Colonic mucosa (tissue), 4 donors: ENCODE data around the gene TICAM2. TPM values are rescaled to one million over a fixed set of nuclear protein-coding genes. Genes with fewer than 3 reads are reported as not detected.
A peak's percentile ranks its signal among the peaks of the same experiment; 100 is the strongest.

Experiments
- DNase-seq: peaks from one replicate; pipeline ENCODE4 v3.0.0-alpha.2; 2020
- H3K27ac ChIP-seq: fragments of 200-600 bp; one replicate; pipeline ENCODE4 v1.8.0; 2021
- H3K27me3 ChIP-seq: fragments of 200-600 bp; one replicate; pipeline ENCODE4 v1.8.0; 2021
- H3K36me3 ChIP-seq: fragments of 200-600 bp; one replicate; pipeline ENCODE4 v1.8.0; 2021
- H3K4me1 ChIP-seq: fragments of 200-600 bp; one replicate; pipeline ENCODE4 v1.8.0; 2021; ENCODE audit warnings: mild to moderate bottlenecking
- H3K4me3 ChIP-seq: fragments of 200-600 bp; one replicate; pipeline ENCODE4 v1.8.0; 2021
- H3K9ac ChIP-seq, 2 donors: one replicate each; pipeline ENCODE4 v1.7.0; 2013; ENCODE audit warnings: control low read depth in 2 of 2, low read depth in 2 of 2, low read length in 2 of 2
- H3K9me3 ChIP-seq: fragments of 200-600 bp; one replicate; pipeline ENCODE4 v1.8.0; 2021
- CTCF ChIP-seq: fragments of 200-600 bp; IDR thresholded peaks from one replicate; pipeline ENCODE4 v1.8.0; 2022; ENCODE audit warnings: antibody characterized with exemption, mild to moderate bottlenecking
- intact Hi-C: fragments of 100-400 bp; cut with DNase I; formaldehyde crosslinking; loops from one replicate; pipeline ENCODE4 v1.14.1; 2022
- total RNA-seq, 2 donors: library from RNA; stranded (reverse); fragmentation: NEBNext Ultra II Directional in 1 of 2; extraction: Animal tissue kit (Norgen Biotek cat#: 25700) in 1 of 2; gene quantifications; one replicate each; pipeline ENCODE4 v1.2.1, GENCODE V29; 2021
- donor health status: healthy.
- donor health status: DM: no; HTN: no; CAD: no.
- donor health status: DM: no; HTN: no; CAD: no.

The TICAM2 gene
- total RNA-seq, 2 donors from 2014 or later, result 1.2 to 2.4 TPM

GRCh38 chr5:115623658-115624057 is 21.4 kb upstream of the TICAM2 start:
- no peaks in the 10 kb centered on the region for H3K9me3 ChIP-seq
- H3K36me3 ChIP-seq, result no peaks in the 10 kb centered on the region
- H3K4me1 ChIP-seq, result peaks cover 12% of the 10 kb centered on the region
- TF ChIP-seq CTCF, result no peak
- H3K27me3 ChIP-seq, result no peaks in the 10 kb centered on the region
- intact Hi-C loops, result loop anchor here (5.0 kb wide), 1 partner anchor 219 kb away; the partner anchor contains the start of genes AP3S1 and ATG12
- H3K27ac ChIP-seq, result peak overlapping the region; percentile 91
- peak overlapping the region in 1 of 2 donors; percentile 95 for H3K9ac ChIP-seq
- H3K4me3 ChIP-seq, result peak overlapping the region; percentile 87
- no peak for DNase-seq

GRCh38 chr5:115621365-115621900 is 19.2 kb upstream of the TICAM2 start:
- Histone ChIP-seq H3K36me3 (no peaks in the 10 kb centered on the region), H3K4me3 (no peak overlapping the region), H3K27ac (no peak overlapping the region), H3K4me1 (peaks cover 12% of the 10 kb centered on the region), H3K9ac (no peak overlapping the region), H3K9me3 (no peaks in the 10 kb centered on the region), H3K27me3 (no peaks in the 10 kb centered on the region)
- intact Hi-C loops, result loop anchor here (5.0 kb wide), 1 partner anchor 221 kb away; the partner anchor contains the start of genes AP3S1 and ATG12
- TF ChIP-seq CTCF, result no peak
- DNase-seq, result no peak

- intact Hi-C loops, result no loop called here
- H3K9ac ChIP-seq, result no peak overlapping the region
- H3K4me1 ChIP-seq, result no peaks in the 10 kb centered on the region
- no peaks in the 10 kb centered on the region for H3K9me3 ChIP-seq
- H3K4me3 ChIP-seq, result no peak overlapping the region
- no peak for DNase-seq
- H3K36me3 ChIP-seq, result no peaks in the 10 kb centered on the region
- H3K27me3 ChIP-seq, result no peaks in the 10 kb centered on the region
- no peak for TF ChIP-seq CTCF
- H3K27ac ChIP-seq, result no peak overlapping the region
Observed at GRCh38 chr5:115616892-115617291, 14.6 kb upstream of the TICAM2 start.

- no peak for DNase-seq
- no peak overlapping the region for H3K9ac ChIP-seq
- no peaks in the 10 kb centered on the region for H3K36me3 ChIP-seq
- intact Hi-C loops, result no loop called here
- no peak overlapping the region for H3K27ac ChIP-seq
- no peaks in the 10 kb centered on the region for H3K27me3 ChIP-seq
- no peak for TF ChIP-seq CTCF
- no peaks in the 10 kb centered on the region for H3K4me1 ChIP-seq
- H3K9me3 ChIP-seq, result no peaks in the 10 kb centered on the region
- no peak overlapping the region for H3K4me3 ChIP-seq
Observed at GRCh38 chr5:115616472-115616871, 14.2 kb upstream of the TICAM2 start.

GRCh38 chr5:115611873-115612272 is 9.6 kb upstream of the TICAM2 start:
- Histone ChIP-seq H3K36me3 (no peaks in the 10 kb centered on the region), H3K27ac (no peak overlapping the region), H3K4me3 (no peak overlapping the region), H3K9ac (no peak overlapping the region), H3K9me3 (no peaks in the 10 kb centered on the region), H3K27me3 (no peaks in the 10 kb centered on the region), H3K4me1 (no peaks in the 10 kb centered on the region)
- no peak for DNase-seq
- intact Hi-C loops, result no loop called here
- TF ChIP-seq CTCF, result no peak
